SH-SY5Y (cell line): ENCODE data around the gene TRIM33.

Experiments
- GATA2 ChIP-seq: IDR thresholded peaks from 2 replicates; pipeline ENCODE4 v1.6.1; 2011; ENCODE audit warnings: mild to moderate bottlenecking, low read depth, low read length
- GATA3 ChIP-seq: IDR thresholded peaks from 2 replicates; pipeline ENCODE4 v1.6.1; 2011; ENCODE audit warnings: low read depth, mild to moderate bottlenecking, low read length, moderate library complexity

DNA sequence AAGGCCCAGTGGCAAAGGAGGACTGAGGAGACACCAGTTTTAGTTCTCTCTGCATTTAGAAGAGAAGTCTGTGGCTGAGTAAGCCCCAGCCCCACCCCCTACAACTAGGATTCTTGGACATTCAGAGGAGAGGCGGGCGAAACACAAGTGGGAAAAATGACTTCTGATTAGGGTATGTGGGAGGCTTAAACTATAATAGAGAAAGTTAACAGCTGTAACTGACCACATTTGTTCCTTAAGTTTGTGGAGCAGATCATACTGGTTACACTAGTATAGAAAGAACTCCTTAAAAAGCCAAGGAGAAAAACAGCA, 11.2 kb upstream of the TRIM33 start:
- TF ChIP-seq GATA3 (no peak), GATA2 (no peak)
